Measurements from ENCODE around the gene C1orf116.

C1orf116 gene

DNA sequence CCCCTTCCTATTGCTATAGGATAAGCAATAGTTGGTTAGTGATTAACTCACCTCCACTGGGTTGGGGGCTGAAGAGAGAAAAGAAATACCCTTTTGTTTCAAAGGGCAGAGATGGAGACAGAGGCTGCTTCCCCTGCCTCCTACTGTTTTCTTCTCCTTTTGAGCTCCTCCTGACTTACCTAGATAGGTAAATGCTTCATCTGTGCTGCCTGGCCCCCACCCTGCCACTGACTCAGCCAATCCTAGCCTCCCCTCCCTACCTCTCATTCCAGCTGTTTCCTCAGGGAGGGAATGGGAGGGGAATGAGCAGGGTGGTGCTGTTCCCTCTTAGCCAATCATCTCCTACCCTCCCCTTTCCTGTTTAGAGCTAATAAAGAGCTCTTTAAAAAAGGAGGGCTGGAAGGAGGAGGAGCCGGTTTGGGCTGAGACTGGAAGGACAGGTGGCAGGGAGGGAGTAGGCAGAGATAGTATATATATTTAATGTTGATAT is at the start of gene C1orf116:
C1orf116 (minus strand) TSS at position 229 of the 490 bp plus-strand sequence. CDS start 5,158 bp downstream, outside the sequence.
- DNase-seq (ENCODE audit: low read depth), result peak; percentile 27

GRCh38 chr1:207081806-207082205 is 49.2 kb upstream of the C1orf116 start:
- no peak for DNase-seq (ENCODE audit: low read depth)

GRCh38 chr1:207081088-207081487 is 48.5 kb upstream of the C1orf116 start:
- no peak for DNase-seq (ENCODE audit: low read depth)

DNA sequence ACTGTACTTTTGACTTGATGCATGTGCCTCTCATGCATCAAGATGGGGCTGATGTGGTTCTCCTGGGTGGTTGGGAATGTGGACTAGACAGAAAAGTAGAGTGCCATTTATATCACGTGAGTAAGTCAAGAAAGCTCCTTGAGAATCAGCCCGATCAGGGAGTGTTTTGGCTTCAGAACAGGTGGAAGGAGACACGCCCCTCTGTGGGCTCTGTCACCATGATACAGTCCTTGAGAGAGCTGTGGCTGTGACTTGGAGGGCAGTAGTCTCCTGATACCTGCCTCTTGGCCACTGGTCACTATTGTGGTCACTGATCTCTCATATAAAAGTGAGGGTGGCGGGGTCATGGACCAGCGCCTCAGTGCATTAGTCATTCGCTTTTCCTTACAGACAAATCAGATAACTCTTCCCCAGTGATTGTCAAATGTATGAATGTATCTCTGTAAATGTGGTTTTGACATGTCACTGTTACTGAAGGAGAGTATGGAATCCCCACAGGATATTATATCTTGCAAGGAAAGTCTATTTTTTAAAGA is 47.2 kb upstream of the C1orf116 start:
- DNase-seq (ENCODE audit: low read depth), result no peak

GRCh38 chr1:207078578-207079132 is 46.1 kb upstream of the C1orf116 start:
- no peak for DNase-seq (ENCODE audit: low read depth)

DNA sequence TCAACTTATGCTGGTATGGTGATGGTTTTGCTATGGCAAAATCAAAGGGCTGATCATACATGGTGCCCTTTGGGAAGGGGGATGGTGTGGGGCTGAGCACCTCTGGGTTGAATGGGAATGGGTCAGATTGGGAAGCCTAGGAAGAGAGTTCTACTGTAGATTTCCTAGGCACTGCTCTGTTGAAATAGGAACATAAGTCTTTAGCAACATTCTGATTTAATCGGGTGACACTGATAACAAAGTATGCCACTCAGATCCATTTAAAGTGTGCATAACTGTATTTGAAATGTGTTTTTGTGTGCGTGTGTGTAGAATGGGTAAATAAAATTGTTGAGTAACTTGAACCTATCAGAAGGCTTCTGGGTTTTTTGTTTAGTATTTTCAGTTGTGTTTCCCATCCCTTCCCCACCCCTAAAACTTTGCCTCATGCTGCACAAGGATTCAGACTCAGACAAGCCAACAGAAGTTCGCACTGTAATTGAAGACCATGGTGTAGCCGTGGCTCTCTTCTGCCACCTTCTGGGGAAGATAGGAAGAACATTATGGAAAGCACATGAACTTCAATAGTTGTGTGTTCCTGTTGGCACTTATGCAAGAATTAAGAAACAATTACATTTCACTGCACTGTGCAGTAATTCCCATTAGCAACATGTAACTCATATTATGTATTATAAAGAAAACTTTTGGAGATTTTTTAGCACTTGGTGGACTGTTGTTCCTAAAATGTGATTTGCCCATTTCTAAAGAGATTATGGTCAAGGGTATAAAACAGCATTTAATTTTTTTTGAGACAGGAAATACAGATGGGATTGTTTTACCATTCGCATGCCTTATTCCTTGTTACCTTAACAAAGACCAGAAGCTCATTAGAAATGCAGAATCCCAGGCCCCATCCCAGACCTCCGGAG is 45.2 kb upstream of the C1orf116 start:
- DNase-seq (ENCODE audit: low read depth), result peak; percentile 78

GRCh38 chr1:207077012-207077411 is 44.5 kb upstream of the C1orf116 start:
- no peak for DNase-seq (ENCODE audit: low read depth)

DNA sequence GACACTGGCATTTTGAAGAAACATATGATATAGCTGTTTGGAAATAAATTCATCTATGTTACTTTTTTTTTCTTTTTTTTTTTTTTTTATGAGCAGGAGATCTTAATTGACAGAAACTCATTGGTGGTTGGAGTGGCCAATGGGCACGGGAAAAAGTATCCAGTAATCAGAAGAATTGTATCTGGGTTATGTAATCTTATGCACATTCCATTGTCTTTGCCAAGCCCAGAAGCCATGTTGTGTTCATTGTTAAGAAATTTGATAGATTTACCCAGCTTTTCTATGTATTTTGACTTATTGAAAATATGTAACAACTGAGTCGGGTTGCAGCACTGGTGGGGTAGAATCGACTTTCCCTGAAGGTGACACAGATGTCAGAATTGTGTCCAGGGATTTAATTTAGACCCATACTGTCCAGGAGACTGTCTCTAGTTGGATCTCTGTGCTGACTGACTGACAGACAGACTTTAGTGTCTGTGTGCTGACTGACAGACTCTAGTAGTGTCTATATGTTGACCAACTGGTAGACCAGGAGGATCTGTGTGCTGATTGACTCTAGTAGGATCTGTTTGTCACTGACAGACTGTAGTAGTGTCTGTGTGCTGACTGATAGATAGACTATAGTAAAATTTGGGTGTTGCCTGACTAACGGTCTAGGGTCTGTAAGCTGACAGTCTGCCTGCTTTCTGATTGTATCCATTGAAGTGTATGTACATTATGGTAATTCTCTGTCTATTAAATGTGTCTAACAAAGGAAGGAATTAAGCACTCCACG is 43.8 kb upstream of the C1orf116 start:
- peak; percentile 43 for DNase-seq (ENCODE audit: low read depth)

- DNase-seq (ENCODE audit: low read depth), result peak; percentile 13
Observed at GRCh38 chr1:207073906-207074820, 41.6 kb upstream of the C1orf116 start.

DNA sequence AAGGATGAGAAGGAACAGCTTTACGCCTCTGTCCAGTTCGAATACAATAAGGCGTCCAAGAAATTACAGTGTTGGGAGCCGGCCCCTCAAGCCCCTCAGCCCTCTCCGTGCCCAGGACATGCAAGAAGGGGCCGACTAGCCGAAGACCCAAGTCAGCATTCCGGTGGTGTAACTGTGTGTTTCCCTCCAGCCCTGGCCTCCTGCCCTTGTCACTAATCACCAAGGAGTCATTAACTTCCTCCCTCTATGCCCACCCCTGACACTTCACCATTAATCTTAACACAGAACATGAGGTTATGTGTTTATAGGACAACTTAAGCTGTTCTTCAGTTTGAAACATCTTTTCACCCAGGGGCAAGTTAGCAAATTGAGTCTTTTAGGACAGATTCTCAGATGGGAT is 39.7 kb upstream of the C1orf116 start:
- no peak for DNase-seq (ENCODE audit: low read depth)

- no peak for DNase-seq (ENCODE audit: low read depth)
Observed at GRCh38 chr1:207071426-207071825, 38.9 kb upstream of the C1orf116 start.

GRCh38 chr1:207070811-207071210 is 38.3 kb upstream of the C1orf116 start:
- DNase-seq (ENCODE audit: low read depth), result no peak

DNA sequence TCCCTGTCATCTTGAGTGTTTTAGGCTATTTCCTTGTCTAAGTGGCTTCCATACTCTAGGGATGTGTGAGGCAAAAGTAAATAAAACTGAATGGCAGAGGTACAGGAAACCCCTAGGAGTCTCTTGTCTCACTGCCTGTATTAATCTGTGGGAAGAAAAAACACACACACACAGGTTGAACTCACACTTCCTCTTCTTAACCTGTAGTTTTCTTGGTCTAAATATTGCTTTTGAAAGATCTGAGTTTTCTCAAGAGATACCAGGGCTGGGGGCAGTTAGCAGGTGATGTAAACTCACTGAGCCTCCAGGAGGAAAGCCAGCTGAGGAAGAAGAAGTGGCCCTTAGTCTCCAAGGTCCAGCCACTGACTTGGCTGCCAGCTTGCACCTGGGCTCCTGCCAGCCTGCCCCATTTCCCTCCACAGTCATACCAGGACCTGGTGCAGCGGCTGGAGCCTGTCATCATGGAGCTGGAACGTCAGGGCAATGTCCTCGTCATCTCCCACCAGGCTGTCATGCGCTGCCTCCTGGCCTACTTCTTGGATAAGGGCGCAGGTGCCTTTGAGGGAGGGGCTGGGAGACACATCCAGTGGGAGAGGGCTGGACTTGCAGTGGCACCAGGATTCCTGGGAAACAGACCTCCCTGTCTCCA is 37.4 kb upstream of the C1orf116 start:
- DNase-seq (ENCODE audit: low read depth), result no peak

GRCh38 chr1:207069061-207069460 is 36.5 kb upstream of the C1orf116 start:
- no peak for DNase-seq (ENCODE audit: low read depth)

- DNase-seq (ENCODE audit: low read depth), result no peak
Observed at GRCh38 chr1:207067665-207068064, 35.1 kb upstream of the C1orf116 start.

DNA sequence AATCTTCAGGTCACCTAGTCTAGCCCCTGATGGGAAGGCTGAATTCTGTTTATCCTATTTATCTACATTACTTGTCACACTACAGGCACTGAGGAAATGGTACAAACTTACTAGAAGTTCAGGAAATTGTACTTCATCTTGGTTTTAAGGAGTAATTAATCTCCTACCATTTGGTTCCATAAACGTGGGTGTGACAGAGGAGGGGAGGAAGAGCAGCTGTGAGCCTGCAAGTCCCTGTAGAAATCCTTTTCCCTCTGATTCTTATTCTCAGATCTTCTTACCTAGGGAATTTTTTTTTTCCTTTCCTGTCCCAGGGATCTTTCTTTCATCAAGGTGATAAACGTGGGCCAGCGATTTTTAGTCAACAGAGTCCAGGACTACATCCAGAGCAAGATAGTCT is 34.6 kb upstream of the C1orf116 start:
- DNase-seq (ENCODE audit: low read depth), result no peak

- no peak for DNase-seq (ENCODE audit: low read depth)
Observed at GRCh38 chr1:207064561-207064960, 32.0 kb upstream of the C1orf116 start.

DNA sequence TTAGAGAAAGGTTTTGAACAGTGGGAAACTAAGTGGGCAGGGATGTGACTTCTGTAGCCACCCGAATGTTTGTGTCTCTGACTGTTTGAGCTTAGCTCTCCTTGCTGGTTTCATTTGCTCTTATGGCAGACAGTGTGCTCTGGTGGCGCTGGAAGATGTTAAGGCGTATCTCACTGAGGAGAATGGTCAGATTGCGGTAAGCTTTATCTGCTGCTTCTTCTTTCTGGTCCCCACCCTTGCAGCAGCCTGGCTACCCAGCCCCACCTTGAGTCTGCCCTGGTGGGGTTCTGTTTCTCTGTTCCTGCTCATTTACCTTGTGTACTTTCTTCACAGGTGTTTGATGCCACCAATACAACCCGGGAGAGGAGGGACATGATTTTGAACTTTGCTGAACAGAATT is 30.5 kb upstream of the C1orf116 start:
- DNase-seq (ENCODE audit: low read depth), result no peak

DNA sequence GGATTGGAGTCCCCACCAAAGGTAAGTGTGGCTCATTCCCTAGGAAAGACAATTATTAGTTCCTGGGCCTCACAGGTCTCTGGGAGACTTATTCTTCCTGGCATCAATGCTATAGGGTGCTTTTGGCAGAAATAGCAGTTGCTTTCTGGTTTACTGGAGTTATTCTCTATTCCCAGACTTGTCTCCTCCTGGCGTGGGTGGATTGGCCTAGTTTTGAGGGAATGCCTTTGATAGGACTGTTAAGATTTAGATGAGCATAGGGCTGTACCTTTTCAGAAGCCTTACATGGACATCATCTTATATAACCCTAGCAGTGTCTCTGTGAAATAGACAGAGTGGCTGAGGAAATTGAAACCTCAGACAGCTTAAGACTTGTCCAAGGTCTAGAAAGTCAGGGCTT is 29.5 kb upstream of the C1orf116 start:
- DNase-seq (ENCODE audit: low read depth), result no peak

GRCh38 chr1:207060596-207060995 is 28.0 kb upstream of the C1orf116 start:
- no peak for DNase-seq (ENCODE audit: low read depth)

DNA sequence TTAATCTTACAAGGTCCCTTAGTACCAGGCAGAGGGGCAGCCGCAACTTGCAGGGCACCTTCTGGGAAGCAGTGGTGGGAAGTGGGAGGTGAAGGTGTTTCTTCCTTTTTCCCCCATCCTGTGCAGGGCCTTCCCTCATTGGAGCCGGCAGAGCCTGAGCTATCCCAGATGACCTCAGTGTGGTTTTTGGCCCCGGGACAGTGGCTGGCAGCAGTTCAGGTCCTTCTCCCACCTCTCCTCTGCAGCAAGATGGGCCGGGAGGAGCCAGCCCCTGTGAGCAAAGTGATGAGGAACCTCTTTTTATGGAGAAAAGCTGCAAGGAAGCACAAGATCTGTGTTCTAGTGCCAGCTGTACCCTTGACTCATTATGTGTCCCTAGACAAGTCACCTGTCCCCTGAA is 27.3 kb upstream of the C1orf116 start:
- no peak for DNase-seq (ENCODE audit: low read depth)

Data from EH (cell line).